ENCODE data around the gene MYL2.
"Not testable (repeated sequence)": the region's sequence is repeated elsewhere in the genome, so short reads cannot be mapped to it uniquely, and the experiment has no call there.

- TF ChIP-seq CTCF (IDR thresholded peaks at IDR 0.05; ENCODE audit: poor library complexity, severe bottlenecking); RAD21 (conservative IDR thresholded peaks at IDR 0.05); TAF1 (IDR thresholded peaks at IDR 0.05; ENCODE audit: low read depth): not testable (repeated sequence)
Observed at GRCh38 chr12:110950466-110950865, 30.1 kb upstream of the MYL2 start.

Data from neural cell (in vitro differentiated cells).